Fibroblast of the aortic adventitia (primary cell): ENCODE measurements around the gene POLR2J. TPM values are rescaled to one million over a fixed set of nuclear protein-coding genes. Genes with fewer than 3 reads are reported as not detected.

Source experiments
- DNase-seq: peaks from one replicate; pipeline ENCODE4 v3.0.0-alpha.2; 2010; ENCODE audit warnings: low read depth
- H3K4me3 ChIP-seq: 2 replicates; pipeline ENCODE4 v1.5.1; 2011; ENCODE audit warnings: low read depth, mild to moderate bottlenecking, control low read depth, low read length, moderate library complexity
- total RNA-seq: library from RNA; depleted of rRNA; stranded (reverse); fragments of >200 nt; gene quantifications from 2 replicates; pipeline ENCODE4 v1.2.3, GENCODE V29; 2012; ENCODE audit warnings: low replicate concordance
- TF ChIP-seq, protein P1 (sequence below): IDR thresholded peaks from 2 replicates; pipeline ENCODE4 v1.5.1; 2011; ENCODE audit warnings: mild to moderate bottlenecking, low read length, control low read depth, inconsistent platforms; ENCODE audit not compliant: insufficient read depth

The POLR2J gene
- total RNA-seq, 1 donor: 34.0 TPM

DNA sequence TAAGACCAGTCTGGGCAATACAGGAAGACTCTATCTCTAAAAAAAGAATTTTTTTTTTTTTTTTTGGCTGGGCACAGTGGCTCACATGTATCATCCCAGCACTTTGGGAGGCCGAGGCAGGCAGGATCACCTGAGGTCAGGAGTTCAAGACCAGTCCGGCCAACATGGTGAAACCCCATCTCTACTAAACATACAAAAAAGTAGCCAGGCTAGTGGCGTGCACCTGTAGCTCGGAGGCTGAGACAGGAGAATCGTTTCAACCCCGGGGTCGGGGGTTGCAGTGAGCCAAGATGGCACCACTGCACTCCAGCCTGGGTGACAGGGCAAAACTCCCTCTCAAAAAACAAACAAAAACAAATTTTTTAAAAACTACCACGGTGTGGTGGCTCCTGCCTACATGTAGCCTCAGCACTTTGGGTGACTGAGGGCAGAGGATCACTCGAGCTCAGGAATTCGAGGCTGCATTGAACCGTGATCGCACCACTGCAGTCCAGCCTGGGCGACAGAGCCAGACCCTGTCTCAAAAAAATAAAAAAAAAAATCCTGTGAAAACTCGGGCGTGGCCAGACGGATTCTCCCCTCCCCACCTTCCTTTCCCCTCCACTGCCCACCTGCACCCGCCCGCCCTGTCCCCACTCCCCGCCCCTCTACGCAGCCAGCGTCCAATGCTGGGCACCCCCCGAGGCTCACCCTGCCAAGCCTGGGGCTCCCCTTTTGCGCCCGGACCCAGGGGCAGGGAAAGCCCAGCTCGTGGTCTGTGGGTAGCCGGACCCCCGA, 46.1 kb downstream of the POLR2J start:
- peak overlapping the region; percentile 76 for H3K4me3 ChIP-seq
- DNase-seq: no peak
- TF ChIP-seq, protein P1, sequence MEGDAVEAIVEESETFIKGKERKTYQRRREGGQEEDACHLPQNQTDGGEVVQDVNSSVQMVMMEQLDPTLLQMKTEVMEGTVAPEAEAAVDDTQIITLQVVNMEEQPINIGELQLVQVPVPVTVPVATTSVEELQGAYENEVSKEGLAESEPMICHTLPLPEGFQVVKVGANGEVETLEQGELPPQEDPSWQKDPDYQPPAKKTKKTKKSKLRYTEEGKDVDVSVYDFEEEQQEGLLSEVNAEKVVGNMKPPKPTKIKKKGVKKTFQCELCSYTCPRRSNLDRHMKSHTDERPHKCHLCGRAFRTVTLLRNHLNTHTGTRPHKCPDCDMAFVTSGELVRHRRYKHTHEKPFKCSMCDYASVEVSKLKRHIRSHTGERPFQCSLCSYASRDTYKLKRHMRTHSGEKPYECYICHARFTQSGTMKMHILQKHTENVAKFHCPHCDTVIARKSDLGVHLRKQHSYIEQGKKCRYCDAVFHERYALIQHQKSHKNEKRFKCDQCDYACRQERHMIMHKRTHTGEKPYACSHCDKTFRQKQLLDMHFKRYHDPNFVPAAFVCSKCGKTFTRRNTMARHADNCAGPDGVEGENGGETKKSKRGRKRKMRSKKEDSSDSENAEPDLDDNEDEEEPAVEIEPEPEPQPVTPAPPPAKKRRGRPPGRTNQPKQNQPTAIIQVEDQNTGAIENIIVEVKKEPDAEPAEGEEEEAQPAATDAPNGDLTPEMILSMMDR: no peak

DNA sequence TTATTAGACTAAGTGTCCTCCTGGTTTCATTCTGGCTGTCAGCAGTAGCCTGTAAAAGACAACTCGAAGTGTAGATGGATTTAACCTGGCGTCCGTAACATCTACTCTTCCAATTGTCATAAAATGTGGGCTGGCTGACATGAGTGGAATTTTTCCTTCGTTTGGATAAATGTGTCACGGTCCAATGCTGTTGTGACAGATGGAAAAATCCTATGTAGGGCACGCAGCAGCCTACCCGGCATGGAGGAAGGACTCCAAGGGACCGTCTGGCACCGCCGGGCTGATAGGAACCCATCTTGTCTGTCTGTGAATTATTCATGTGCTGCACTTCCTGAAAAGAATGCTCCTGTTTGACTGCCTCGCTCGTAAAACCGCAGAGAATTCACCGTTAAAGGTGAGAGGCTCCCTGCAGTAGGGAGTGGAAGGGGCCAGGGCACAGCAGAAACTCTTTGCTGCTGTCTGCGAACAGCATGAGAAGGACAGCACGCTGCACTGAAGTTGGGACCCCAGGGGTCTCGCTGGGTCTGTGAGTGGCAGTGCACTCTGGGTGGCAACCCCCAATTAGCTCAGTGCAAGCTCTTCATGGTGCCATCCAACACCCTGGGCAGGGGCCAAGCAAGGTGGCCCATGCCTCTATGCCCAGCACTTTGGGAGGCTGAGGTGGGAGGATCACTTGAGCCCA, 47.0 kb downstream of the POLR2J start:
- TF ChIP-seq, protein P1: no peak
- no peak overlapping the region for H3K4me3 ChIP-seq
- no peak for DNase-seq

DNA sequence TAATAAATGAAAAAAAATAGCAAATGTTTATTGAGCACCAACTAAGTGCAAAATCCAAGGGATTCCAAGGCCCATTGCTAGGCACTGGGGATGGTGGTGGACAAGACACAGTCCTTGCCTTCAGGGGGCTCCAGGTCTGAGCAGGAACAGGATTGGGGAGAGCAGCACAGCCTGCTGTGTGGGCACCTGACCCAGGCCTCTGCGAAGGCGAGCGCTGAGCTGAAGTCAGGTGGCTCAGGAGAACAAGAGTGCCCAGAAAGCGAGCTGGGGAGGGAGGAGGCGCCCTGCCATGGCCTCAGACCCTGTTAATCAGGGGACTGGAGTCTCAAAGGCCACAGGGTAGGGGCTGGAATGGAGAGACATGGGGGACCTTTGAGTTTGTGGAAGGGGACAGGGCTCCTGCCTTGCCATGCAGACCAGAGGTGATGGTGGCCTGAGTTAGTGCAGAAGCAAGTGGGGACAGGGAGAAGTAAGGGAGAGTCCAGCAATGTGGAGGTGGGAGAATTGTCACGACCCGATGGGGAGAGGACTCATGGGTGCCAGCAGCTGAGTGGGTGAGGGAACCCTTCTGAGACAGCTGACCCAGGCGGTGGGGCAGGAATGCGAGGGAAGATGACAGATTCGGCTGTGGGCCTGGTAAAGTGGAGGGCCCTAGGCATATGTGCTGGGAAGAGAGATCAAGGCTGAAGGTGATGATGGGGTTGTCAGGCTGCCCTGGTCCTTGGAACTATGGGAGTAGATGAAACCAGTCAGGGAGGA, 49.4 kb downstream of the POLR2J start:
- TF ChIP-seq, protein P1: no peak
- no peak overlapping the region for H3K4me3 ChIP-seq
- no peak for DNase-seq

DNA sequence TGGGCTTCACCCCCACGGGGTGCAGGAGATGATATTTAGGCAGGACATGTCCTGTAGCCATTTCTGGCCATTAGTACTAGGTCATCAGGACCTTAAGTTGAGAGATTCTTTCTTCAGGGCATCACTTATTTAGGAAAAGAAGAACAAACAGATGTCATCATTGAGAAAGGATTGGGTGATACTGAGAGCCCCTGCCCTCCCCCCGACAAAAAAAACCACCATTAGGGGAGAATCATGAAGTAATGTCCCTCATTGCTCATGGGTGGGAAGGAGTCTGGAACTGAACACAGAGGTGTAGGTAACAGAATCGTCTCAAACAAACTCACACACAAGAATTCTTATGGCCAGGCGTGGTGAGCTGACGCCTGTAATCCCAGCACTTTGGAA, 51.7 kb downstream of the POLR2J start:
- TF ChIP-seq, protein P1: no peak
- H3K4me3 ChIP-seq: no peak overlapping the region
- no peak for DNase-seq

DNA sequence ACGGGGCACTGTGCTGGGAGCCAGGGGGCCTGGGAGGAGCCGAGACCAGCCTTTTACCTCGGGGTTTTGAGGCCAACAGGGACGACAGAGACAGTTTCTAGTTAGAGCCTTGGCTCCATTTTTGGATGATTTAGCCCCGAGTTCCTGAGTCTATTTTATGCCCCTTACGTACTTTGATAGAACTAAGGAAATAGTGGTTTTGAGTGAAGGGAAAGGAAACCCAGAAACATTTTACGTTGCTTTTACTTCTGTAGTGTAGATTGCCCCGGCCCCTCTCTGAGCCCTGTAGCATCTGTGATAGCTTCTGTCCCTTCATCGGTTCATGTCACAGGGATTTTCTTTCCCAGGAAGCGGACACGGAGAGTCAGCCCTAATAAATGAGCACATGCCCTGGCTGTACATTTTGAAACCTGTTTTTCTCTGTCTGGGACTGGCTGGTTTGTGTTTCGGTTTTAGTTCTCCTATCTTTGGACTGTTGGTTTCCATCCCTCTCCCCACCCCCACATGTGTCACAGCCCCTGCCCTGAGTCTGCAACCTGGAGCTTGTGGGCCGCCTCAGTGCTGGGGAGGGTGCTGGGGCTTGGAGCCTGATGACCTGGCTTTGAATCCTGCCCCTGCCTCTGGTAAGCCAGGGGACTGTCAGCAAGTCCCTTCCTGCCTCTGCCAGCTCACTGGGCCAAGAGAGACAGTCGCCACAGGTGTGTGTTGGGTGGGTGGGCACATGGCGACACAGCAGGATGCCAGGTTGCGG, 52.3 kb downstream of the POLR2J start:
- DNase-seq: no peak
- TF ChIP-seq, protein P1: no peak
- H3K4me3 ChIP-seq: no peak overlapping the region

DNA sequence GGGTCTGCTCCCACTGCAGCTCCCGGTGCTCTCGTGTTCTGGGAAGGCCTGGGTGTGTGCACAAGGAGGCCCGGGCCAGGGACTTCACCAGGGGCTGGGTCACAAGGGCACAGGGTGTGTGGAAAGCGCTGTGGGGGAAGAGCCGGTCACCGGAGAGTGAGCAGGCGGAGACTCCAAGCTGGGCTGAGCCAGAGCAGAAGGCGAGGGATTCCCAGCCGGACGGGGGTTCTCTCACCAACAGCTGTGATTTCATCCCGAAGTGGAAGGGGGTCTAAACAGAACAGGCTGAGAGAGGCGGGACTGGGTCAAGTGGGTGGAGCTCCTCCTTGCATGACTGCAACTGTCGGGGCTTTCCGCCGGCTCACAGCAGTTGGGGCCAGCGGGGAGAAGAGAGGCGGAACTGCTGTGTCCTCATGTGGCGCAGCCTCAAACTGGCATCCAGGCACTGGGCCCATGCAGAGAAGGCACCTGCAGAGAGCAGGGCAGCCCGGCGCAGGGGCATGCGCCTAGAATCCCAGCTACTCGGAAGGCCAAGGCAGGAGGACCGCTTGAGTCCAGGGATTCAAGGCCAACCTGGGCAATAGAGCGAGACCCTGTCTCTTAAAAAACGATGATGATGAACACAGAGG, 53.0 kb downstream of the POLR2J start:
- H3K4me3 ChIP-seq: no peak overlapping the region
- TF ChIP-seq, protein P1: no peak
- no peak for DNase-seq
